Thoracic aorta (tissue), 2 donors: ENCODE results near the gene ANO4. TPM values are rescaled to one million over a fixed set of nuclear protein-coding genes. Genes with fewer than 3 reads are reported as not detected.
"Not testable (repeated sequence)": the region's sequence is repeated elsewhere in the genome, so short reads cannot be mapped to it uniquely, and the experiment has no call there.

Source experiments
- ATAC-seq: fragments of 150-250 bp; one replicate; pipeline ENCODE4 v1.8.0; 2017; ENCODE audit warnings: low read depth; ENCODE audit not compliant: insufficient number of reproducible peaks, low FRiP score
- DNase-seq: peaks from one replicate; pipeline ENCODE4 v3.0.0-alpha.2; 2020; ENCODE audit warnings: low spot score
- H3K27ac ChIP-seq, 2 donors: fragments of 200-600 bp; sonication (generic); 1 replicate in 1 of 2; 2 replicates in 1 of 2; pipeline ENCODE4 v1.5.1; 2016; ENCODE audit warnings: mild to moderate bottlenecking in 2 of 2, moderate library complexity in 2 of 2
- H3K27me3 ChIP-seq: fragments of 200-600 bp; sonication (generic); replicated peaks from 2 replicates; pipeline ENCODE4 v1.6.0; 2016; ENCODE audit warnings: mild to moderate bottlenecking; ENCODE audit not compliant: insufficient read depth
- H3K36me3 ChIP-seq: fragments of 200-600 bp; sonication (generic); one replicate; pipeline ENCODE4 v1.5.1; 2016
- H3K4me1 ChIP-seq, 2 donors: fragments of 200-600 bp; sonication (generic); 1 replicate in 1 of 2; 2 replicates in 1 of 2; pipeline versions ENCODE4 v1.5.1 to v1.6.0; 2016; ENCODE audit warnings: low read depth in 2 of 2, mild to moderate bottlenecking in 1 of 2; ENCODE audit not compliant: control insufficient read depth in 1 of 2
- H3K4me3 ChIP-seq: fragments of 200-600 bp; sonication (generic); 2 replicates; pipeline ENCODE4 v1.5.1; 2016; ENCODE audit warnings: mild to moderate bottlenecking
- H3K9me3 ChIP-seq: fragments of 200-600 bp; sonication (generic); 2 replicates; pipeline ENCODE4 v1.5.1; 2016
- total RNA-seq, 2 donors: library from RNA; depleted of rRNA; stranded (reverse); fragments of >200 nt; gene quantifications; one replicate each; pipeline versions ENCODE4 v1.1.0 to v1.2.3, GENCODE V29; 2016
- TF ChIP-seq, protein P1 (sequence below): fragments of 200-600 bp; sonication (generic); IDR thresholded peaks from one replicate; pipeline ENCODE4 v1.5.1; 2019; ENCODE audit warnings: antibody characterized with exemption

ANO4 gene
- total RNA-seq, 2 donors from 2014 or later: not detected

DNA sequence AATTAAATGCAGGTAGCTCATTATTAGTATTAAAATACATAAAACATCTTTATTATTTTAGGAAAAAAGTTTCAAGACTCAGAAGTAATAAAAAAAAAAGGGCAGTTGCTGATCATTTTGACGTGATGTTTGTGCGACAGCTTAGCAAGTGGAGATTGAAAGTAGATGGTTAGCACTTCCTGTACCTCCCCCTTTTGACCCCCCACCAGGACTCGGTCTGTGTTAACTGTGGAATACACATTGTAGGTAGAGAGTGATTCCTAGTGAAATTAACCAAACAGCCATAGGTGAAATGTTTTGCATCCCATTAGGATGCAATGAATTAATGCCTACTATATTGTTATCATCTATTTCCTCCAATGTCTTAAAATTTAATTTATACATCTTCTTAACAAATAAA lies 294.7 kb downstream of the ANO4 start:
- no peak for DNase-seq
- Histone ChIP-seq H3K27me3 (no peaks in the 10 kb centered on the region), H3K27ac (no peak overlapping the region), H3K4me3 (no peak overlapping the region), H3K4me1 (no peaks in the 10 kb centered on the region), H3K36me3 (no peaks in the 10 kb centered on the region), H3K9me3 (no peaks in the 10 kb centered on the region)
- ATAC-seq: no peak
- TF ChIP-seq, protein P1, sequence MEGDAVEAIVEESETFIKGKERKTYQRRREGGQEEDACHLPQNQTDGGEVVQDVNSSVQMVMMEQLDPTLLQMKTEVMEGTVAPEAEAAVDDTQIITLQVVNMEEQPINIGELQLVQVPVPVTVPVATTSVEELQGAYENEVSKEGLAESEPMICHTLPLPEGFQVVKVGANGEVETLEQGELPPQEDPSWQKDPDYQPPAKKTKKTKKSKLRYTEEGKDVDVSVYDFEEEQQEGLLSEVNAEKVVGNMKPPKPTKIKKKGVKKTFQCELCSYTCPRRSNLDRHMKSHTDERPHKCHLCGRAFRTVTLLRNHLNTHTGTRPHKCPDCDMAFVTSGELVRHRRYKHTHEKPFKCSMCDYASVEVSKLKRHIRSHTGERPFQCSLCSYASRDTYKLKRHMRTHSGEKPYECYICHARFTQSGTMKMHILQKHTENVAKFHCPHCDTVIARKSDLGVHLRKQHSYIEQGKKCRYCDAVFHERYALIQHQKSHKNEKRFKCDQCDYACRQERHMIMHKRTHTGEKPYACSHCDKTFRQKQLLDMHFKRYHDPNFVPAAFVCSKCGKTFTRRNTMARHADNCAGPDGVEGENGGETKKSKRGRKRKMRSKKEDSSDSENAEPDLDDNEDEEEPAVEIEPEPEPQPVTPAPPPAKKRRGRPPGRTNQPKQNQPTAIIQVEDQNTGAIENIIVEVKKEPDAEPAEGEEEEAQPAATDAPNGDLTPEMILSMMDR: no peak

GRCh38 chr12:101090222-101090621 lies 295.6 kb downstream of the ANO4 start:
- H3K27ac ChIP-seq, H3K4me1 ChIP-seq, DNase-seq, H3K4me3 ChIP-seq, ATAC-seq, H3K9me3 ChIP-seq, H3K36me3 ChIP-seq, H3K27me3 ChIP-seq: not testable (repeated sequence)

GRCh38 chr12:101097829-101098580 lies 303.4 kb downstream of the ANO4 start:
- ATAC-seq: no peak

DNA sequence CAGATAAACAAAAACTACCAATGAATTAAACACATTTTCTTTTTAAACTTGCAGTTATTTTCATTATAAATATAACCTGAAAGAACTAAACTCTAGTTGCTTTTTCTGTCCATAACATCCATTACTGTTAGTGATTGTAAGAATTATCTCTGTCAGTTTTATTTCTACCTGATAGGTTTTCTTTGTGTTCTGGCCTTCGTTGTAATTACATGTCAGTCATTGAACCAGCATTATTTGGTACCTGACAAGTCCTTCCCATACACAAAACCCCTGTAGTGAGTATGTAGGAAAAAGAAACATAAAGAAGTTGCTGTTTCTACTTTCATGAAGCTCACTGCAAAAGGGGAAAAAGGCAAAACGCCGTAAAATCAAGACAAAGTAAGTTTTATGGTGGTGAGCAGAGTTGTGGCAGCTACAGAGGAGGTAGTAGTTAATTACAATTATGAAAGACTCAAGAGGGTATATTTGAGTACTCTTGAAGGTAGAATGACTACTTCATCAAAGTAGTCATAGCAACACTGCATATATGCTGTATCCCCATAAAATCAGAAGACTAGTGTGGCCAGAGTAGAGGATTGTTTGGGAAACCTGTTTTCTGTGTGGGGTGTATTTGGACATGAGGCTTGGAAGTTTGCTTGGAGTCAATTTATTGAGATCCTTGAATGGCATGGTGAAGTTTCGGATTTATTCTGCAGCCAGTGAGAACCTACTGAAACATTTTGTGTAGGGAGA lies 312.6 kb downstream of the ANO4 start:
- Histone ChIP-seq H3K27ac (no peak overlapping the region), H3K4me3 (no peak overlapping the region), H3K36me3 (no peaks in the 10 kb centered on the region), H3K27me3 (no peaks in the 10 kb centered on the region), H3K4me1 (no peaks in the 10 kb centered on the region), H3K9me3 (no peaks in the 10 kb centered on the region)
- TF ChIP-seq, protein P1: no peak
- no peak for DNase-seq
- no peak for ATAC-seq

More at GRCh38 chr12:101097829-101098580, 303.4 kb downstream of the ANO4 start:
- Histone ChIP-seq H3K27ac (no peak overlapping the region), H3K4me1 (peaks cover 0 to 11% of the 10 kb centered on the region in 2 donors), H3K36me3 (no peaks in the 10 kb centered on the region), H3K4me3 (no peak overlapping the region), H3K9me3 (no peaks in the 10 kb centered on the region), H3K27me3 (no peaks in the 10 kb centered on the region)
- TF ChIP-seq, protein P1: no peak
- no peak for DNase-seq

GRCh38 chr12:101108130-101108529 lies 313.6 kb downstream of the ANO4 start:
- Histone ChIP-seq H3K27me3 (no peaks in the 10 kb centered on the region), H3K9me3 (no peaks in the 10 kb centered on the region), H3K36me3 (no peaks in the 10 kb centered on the region), H3K4me1 (no peaks in the 10 kb centered on the region), H3K4me3 (no peak overlapping the region), H3K27ac (no peak overlapping the region)
- ATAC-seq (no peak), DNase-seq (no peak)
- TF ChIP-seq, protein P1: no peak
